ENCODE data around the gene MED25.
A peak's percentile ranks its signal among the peaks of the same experiment; 100 is the strongest.

Gene MED25

GRCh38 chr19:49873834-49874233 is 55.7 kb downstream of the MED25 start:
- DNase-seq (ENCODE audit: low read depth): no peak

DNA sequence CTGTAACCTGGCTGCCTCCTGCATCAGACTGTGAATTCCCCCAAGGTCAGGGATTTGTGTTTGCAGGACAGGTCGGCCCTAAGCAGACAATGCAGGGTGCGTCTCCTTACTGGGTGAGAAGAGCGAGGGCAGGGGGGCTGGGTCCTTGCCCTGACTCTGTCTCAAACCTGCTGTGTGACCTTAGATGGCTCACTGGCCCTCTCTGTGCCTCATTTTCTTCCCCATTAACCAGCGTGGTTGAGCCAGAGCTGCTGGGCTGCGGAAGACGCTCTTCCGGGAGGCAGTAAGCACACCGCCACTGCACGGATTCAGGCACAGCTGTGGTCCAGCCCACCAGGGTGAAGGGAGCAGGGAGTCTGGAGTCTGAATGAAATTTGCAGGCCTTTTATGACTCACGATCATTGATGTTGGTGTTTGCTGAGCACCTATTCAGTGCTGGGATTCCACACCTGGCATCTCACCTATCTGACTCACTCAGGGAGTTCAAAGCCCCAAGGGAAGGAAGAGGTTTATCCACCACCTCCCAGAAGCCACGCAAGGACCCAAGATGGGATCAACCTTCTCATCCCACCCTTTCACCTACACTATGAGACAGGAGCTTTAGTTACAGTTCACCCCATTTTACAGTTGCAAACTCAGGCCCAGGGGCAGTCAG is 56.5 kb downstream of the MED25 start:
- no peak for DNase-seq (ENCODE audit: low read depth)

DNA sequence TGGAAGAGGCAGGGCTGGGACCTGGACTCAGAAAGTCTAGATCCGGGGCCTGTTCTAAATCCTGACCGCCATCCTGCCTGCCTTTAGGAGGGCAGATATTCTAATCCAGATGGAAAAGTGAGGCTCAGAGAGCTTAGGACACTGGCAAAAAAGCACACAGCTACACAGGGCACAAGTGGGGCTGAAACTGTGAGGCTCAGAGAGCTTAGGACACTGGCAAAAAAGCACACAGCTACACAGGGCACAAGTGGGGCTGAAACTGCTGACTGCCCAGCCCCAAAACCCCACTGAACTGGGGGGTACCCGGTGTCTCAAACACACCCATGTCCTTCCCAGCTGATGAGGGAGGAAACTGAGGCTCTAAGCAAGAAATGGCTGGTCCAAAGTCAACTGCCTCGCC is 57.1 kb downstream of the MED25 start:
- DNase-seq (ENCODE audit: low read depth): no peak

GRCh38 chr19:49875857-49876421 is 57.9 kb downstream of the MED25 start:
- no peak for DNase-seq (ENCODE audit: low read depth)

DNA sequence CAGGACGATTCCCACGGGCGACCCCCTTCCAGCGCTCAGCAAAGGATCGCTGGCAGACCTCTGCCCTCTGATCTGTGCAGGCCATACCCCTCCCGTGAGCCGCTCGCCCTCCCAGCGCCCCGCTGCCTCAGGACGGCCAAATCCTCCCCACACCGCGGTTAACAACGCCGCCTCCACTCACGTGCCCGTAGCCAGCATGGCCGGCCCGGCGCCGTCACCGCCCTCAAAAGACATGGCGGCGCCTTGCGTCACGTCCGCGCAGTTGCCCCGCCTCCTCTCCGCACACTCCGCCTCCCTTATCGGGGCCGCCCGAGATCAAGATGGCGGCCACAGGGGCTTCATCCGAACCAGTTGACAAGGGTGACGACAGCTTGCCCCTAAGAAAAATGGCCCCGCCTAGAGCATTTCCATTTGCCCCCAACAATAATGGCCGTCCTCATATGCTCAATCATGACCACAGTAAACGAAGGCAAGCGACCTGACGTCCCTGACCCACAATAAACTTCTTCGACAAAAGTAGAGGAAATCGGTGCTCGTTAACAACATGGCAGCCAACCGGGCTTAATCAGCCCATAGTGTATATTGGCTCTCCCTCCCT is 58.4 kb downstream of the MED25 start:
- peak; percentile 99 for DNase-seq (ENCODE audit: low read depth)

DNA sequence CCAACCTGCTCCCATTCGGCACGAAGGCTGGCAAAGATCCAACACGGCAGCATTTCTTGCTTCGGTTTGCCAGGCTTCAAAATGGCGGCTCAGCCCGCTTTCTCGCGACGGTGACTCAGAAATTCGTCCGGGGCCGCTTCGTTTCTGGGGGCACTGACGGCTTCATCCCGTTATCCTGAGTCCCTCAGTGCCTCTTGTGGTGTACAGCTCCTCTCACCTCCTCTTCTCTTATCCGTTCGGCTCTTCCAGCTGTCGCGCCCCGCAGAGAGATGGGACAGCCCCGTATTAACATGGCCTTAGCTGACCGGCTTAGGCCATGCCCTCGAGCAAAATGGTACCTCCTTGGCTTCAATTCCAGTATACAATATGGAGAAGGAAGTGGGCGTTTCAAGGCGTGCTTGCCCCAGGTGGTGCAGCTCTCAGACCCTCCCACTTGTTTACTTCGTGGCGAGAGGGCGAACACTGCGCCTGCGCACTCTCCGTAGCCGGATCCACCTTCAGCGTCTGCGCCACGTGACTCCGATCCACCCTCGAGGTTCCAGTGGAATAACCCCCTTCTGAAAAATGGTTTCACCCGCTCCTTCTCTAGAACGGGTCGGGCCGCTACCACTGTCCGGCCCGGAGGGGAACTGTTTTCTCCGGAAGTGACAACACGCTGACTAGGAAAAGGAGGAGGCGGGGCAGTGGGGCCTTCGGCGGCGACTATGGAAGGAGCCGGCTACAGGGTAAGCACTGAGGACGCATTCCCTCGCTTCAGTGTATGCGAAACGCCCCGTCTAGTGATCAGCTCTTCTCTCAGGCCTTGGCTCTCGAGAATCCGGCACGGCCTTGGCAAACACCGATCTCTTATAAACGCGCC is 59.2 kb downstream of the MED25 start, which contains the start of the genes AKT1S1 and TBC1D17:
TSS of gene AKT1S1 (minus strand) at position 336 of the 859 bp plus-strand sequence. CDS start 4,060 bp downstream, outside the sequence.
TSS of gene TBC1D17 (plus strand) at position 683 of the 859 bp plus-strand sequence. CDS start at position 705, 22 bp downstream.
- DNase-seq (ENCODE audit: low read depth): peak; percentile 100

DNA sequence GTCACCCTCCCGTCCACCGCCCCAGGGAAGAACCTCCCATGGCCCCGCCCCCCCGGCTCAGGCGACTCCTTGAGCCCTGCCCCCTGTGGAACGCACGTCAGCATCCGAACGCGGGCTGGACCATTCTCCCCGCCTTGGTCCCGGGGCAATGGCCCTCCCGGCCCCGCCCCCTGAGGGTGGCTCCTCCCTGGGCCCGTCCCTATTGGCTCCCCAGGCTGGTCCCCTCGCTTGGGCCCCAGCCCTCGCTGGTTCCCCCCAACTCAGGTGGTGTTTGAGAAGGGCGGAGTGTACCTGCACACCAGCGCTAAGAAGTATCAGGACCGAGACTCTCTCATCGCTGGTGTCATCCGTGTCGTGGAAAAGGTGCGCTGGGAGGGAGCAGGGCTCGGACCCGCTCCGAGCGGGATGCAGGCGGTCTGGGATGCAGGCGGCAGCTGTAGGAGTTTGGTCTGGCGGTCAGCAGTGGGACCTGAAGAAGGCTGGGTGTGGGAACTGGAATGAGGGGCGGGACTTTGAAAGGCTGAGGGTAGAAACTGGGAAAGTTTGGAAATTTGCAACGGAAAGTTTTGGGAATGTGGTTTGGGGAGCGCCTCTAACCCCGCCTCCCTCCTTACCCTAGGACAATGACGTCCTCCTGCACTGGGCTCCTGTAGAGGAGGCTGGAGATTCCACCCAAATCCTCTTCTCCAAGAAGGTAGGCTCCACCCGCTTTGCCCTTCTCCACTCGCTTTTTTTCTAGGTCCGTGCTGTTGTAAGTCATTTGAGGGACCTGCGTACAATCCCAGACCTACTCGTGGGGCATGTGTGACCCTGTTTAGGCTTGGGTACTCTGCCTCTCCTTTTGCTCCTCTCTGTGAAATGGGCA is 60.0 kb downstream of the MED25 start:
- DNase-seq (ENCODE audit: low read depth): peak; percentile 96

DNA sequence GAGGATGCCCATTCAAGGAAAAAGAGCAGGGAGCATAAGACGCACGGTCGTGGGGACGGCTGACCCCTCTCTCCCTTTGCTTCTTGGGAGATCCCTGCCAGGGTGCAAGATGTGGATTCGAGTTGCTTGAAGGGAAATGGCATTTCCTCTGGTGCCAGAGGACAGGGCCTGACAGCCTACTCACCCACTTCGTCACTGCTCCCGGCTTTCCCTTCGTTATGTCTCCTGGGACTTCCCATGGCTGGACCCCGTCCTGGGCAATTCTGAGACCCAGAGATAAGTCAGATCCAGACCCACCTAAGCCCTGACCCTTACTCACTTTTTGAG is 60.6 kb downstream of the MED25 start:
- no peak for DNase-seq (ENCODE audit: low read depth)

DNA sequence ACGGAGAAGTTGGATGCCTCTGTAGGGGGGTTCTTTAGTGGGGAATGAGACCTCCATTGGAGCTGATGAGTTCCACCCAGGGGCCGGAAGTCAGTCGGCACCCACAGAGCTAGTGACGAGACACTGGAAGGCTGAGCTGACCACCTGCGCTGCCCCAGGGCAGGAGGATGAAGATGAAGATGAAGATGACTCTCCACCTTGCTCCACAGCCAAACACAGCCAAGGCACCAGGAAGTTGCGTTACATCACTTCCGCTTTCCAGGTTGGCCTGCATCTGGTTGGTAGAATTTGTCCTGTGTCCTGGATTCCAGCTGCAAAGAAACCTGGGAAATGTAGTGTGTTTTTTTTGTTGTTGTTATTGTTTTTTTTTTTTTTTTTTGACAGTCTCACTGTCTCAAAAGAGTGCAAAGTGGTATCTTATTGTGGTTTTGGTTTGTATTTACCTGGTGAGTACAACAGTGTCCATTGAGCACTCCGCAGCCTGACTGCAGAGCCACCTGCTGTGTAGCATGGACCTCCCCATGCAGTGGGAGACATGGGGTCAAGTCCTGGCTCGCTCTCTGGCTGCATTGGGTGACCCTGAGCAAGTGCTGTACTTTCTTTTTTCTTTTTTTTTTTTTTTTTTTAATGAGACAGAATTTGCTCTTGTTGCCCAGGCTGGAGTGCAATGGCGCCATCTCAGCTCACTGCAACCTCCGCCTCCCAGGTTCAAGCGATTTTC is 61.3 kb downstream of the MED25 start:
- DNase-seq (ENCODE audit: low read depth): no peak

- DNase-seq (ENCODE audit: low read depth): no peak
Observed at GRCh38 chr19:49880162-49880869, 62.2 kb downstream of the MED25 start.

DNA sequence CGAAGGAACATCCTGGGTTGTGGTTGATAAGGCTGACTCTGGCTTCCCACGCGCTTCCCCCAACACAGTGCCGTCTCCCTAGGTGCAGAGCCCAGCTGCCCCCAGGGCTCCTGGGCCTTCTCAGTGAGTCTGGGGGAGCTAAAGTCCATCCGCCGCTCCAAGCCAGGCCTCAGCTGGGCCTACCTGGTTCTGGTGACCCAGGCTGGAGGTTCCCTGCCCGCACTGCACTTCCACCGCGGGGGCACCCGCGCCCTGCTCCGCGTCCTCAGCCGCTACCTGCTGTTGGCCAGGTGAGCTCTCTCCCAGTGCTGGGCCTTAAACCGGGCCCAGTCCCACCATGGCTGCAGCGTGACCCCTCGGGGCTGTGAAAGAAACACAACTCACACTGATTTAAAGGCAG is 63.1 kb downstream of the MED25 start:
- DNase-seq (ENCODE audit: low read depth): no peak

- DNase-seq (ENCODE audit: low read depth): no peak
Observed at GRCh38 chr19:49881672-49882394, 63.7 kb downstream of the MED25 start.

GRCh38 chr19:49882643-49883042 is 64.6 kb downstream of the MED25 start:
- no peak for DNase-seq (ENCODE audit: low read depth)

DNA sequence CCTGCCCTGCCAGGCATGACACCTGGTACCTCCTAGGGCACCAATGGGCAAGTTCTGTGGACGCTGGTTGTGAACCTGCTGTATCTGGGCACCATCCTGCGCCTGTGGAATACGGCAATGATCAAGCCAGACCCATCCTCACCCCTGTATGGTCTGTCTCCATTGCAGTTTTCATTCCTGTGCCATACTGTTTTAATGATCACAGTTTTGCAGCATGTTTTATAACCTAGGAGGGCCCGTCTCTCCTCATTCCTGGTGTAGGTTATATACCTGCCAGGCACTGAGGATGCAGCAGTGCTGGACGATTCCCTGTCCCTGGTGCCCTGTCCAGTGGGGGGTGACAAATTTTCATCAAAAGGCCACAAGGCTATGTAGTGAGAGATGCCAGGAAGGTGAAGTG is 65.0 kb downstream of the MED25 start:
- no peak for DNase-seq (ENCODE audit: low read depth)

- no peak for DNase-seq (ENCODE audit: low read depth)
Observed at GRCh38 chr19:49884109-49884508, 66.0 kb downstream of the MED25 start.

DNA sequence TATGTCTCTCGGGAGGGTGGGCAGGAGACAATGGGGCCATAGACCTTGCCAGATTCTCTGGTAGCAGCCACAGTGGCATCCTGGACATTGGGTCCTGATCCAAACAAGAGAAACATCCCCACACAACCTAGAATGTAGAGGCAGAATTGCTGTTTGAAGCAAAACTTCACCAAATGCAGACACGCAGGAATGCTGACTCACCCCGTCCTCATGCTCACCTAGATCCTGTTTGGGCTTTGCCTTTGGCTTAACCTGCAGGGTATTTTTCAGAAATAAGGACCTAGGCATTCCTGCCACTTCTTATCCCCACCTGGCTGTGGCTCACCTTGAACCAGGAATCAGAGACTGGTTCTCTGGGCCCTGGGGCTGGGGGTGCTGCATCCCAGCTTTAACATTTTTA is 66.7 kb downstream of the MED25 start:
- no peak for DNase-seq (ENCODE audit: low read depth)
